Uterus (tissue), 4 donors: ENCODE measurements around the gene NAE1. TPM values are rescaled to one million over a fixed set of nuclear protein-coding genes. Genes with fewer than 3 reads are reported as not detected.

Source experiments
- DNase-seq, 2 donors: peaks; one replicate each; pipeline ENCODE4 v3.0.0-alpha.2; 2019 to 2020
- H3K27ac ChIP-seq, 2 donors: fragments of 200-600 bp; sonication (generic); 1 replicate in 1 of 2; 2 replicates in 1 of 2; pipeline ENCODE4 v1.5.1; 2016 to 2018
- H3K27me3 ChIP-seq, 2 donors: fragments of 200-600 bp; sonication (generic); one replicate each; pipeline ENCODE4 v1.5.1; 2018 to 2019; ENCODE audit warnings: control low read depth in 1 of 2
- H3K36me3 ChIP-seq, 2 donors: fragments of 200-600 bp; sonication (generic); one replicate each; pipeline ENCODE4 v1.5.1; 2019; ENCODE audit warnings: control low read depth in 1 of 2
- H3K4me1 ChIP-seq, 2 donors: fragments of 200-600 bp; sonication (generic); one replicate each; pipeline ENCODE4 v1.5.1; 2018 to 2019; ENCODE audit warnings: control low read depth in 1 of 2
- H3K4me3 ChIP-seq, 2 donors: fragments of 200-600 bp; sonication (generic); 1 replicate in 1 of 2; 2 replicates in 1 of 2; pipeline ENCODE4 v1.5.1; 2018 to 2019; ENCODE audit warnings: mild to moderate bottlenecking in 1 of 2
- H3K9me3 ChIP-seq, 2 donors: fragments of 200-600 bp; sonication (generic); one replicate each; pipeline ENCODE4 v1.5.1; 2019; ENCODE audit warnings: control low read depth in 1 of 2
- CTCF ChIP-seq, 4 experiments: fragments of 200-600 bp in 2 of 4; fragments of 450-650 bp in 2 of 4; sonication (generic) in 2 of 4; IDR thresholded peaks; one replicate each; pipeline ENCODE4 v1.5.1; 2016 to 2019; ENCODE audit warnings: antibody characterized with exemption in 4 of 4, mild to moderate bottlenecking in 2 of 4, moderate library complexity in 1 of 4
- POLR2A ChIP-seq, 2 donors: fragments of 450-650 bp; IDR thresholded peaks; one replicate each; pipeline ENCODE4 v1.6.1; 2016; ENCODE audit warnings: antibody characterized with exemption in 2 of 2, mild to moderate bottlenecking in 1 of 2, moderate library complexity in 1 of 2
- intact Hi-C: fragments of 100-400 bp; cut with DNase I; formaldehyde crosslinking; loops from one replicate; pipeline ENCODE4 v1.15.1; 2023; ENCODE audit warnings: low total_unique reads
- total RNA-seq, 4 donors: library from RNA; depleted of rRNA in 3 of 4; stranded (reverse); fragments of >200 nt in 3 of 4; gene quantifications; one replicate each; pipeline versions ENCODE4 v1.1.0 to v1.2.4, GENCODE V29; 2014 to 2023
- donor health status: DM: yes; HTN: yes; CAD: no.

Gene NAE1
- total RNA-seq, 4 donors from 2014 or later: 32.6 to 83.5 (median 59.8) TPM

GRCh38 chr16:66810391-66810790 is 20.4 kb downstream of the NAE1 start:
- no peaks in the 10 kb centered on the region for H3K9me3 ChIP-seq
- intact Hi-C loops: no loop called here
- no peaks in the 10 kb centered on the region for H3K4me1 ChIP-seq
- H3K4me3 ChIP-seq: no peak overlapping the region
- H3K27me3 ChIP-seq: no peaks in the 10 kb centered on the region
- no peaks in the 10 kb centered on the region for H3K36me3 ChIP-seq
- no peak for TF ChIP-seq CTCF (IDR thresholded peaks at IDR 0.05)
- no peak for TF ChIP-seq POLR2A (IDR thresholded peaks at IDR 0.05)
- H3K27ac ChIP-seq: no peak overlapping the region
- no peak for DNase-seq

DNA sequence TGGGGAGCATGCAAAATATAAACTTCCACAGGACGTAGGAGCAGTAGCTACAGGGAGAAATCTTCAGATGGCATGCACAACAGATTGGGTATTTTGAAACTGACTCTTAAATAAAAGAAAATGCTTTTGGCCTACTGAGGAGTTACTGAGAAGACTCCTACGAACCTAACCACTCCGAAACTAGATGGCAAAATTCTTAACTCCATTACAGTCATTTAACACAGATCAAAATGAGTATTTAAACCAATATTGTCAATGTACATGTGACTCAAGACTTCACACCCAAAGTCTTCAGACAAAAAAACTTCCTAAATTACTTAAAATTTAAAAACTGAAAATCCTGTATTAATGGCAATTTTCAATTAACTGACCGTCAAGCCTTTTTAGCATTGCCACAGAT is 21.0 kb downstream of the NAE1 start:
- Histone ChIP-seq H3K4me3 (no peak overlapping the region), H3K36me3 (no peaks in the 10 kb centered on the region), H3K27me3 (no peaks in the 10 kb centered on the region), H3K9me3 (no peaks in the 10 kb centered on the region), H3K4me1 (no peaks in the 10 kb centered on the region), H3K27ac (no peak overlapping the region)
- no peak for DNase-seq
- no peak for TF ChIP-seq POLR2A (IDR thresholded peaks at IDR 0.05)
- no peak for TF ChIP-seq CTCF (IDR thresholded peaks at IDR 0.05)
- intact Hi-C loops: no loop called here

DNA sequence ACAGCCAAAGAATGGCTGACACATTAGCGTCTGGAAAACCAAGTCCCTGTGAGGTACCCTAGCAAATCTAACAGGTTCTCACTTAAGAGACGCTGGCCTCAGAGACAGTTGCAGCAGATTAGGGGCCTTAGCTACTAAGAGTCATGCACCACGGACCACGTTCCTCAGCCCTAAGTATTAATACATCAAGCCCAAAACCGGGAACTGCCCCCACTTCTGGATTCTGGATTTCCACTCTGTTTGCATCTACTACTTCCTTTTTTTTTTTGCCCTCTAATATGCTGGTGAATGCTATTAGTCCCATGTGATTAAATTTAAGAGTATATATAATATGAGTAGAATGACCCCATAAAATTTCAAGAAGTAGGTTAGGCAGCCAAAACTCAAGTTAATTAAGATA is 28.6 kb downstream of the NAE1 start:
- DNase-seq: no peak
- Histone ChIP-seq H3K4me3 (no peak overlapping the region), H3K36me3 (no peaks in the 10 kb centered on the region), H3K27me3 (no peaks in the 10 kb centered on the region), H3K27ac (no peak overlapping the region), H3K4me1 (no peaks in the 10 kb centered on the region), H3K9me3 (no peaks in the 10 kb centered on the region)
- intact Hi-C loops: no loop called here
- TF ChIP-seq POLR2A (IDR thresholded peaks at IDR 0.05): no peak
- no peak for TF ChIP-seq CTCF (IDR thresholded peaks at IDR 0.05)

GRCh38 chr16:66801320-66802105 is 29.3 kb downstream of the NAE1 start, which contains the start of gene TERB1:
Gene TERB1 (minus strand): TSS chr16:66801584. CDS start chr16:66796798, 4,786 bp downstream.
- Histone ChIP-seq H3K4me3 (no peak within 1 kb of the TSS), H3K27ac (no peak within 1 kb of the TSS), H3K4me1 (no peaks in the 10 kb centered on the region), H3K27me3 (no peaks in the 10 kb centered on the region), H3K9me3 (no peaks in the 10 kb centered on the region), H3K36me3 (no peaks in the 10 kb centered on the region)
- no peak for DNase-seq
- intact Hi-C loops: no loop called here
- TF ChIP-seq CTCF (IDR thresholded peaks at IDR 0.05) (no peak), POLR2A (IDR thresholded peaks at IDR 0.05) (no peak)

GRCh38 chr16:66800856-66801255 is 29.9 kb downstream of the NAE1 start:
- TF ChIP-seq CTCF (IDR thresholded peaks at IDR 0.05) (no peak), POLR2A (IDR thresholded peaks at IDR 0.05) (no peak)

More at GRCh38 chr16:66800856-66801255, 29.9 kb downstream of the NAE1 start:
- no peaks in the 10 kb centered on the region for H3K4me1 ChIP-seq
- DNase-seq: no peak
- H3K27me3 ChIP-seq: no peaks in the 10 kb centered on the region
- H3K4me3 ChIP-seq: no peak overlapping the region
- intact Hi-C loops: no loop called here
- no peaks in the 10 kb centered on the region for H3K36me3 ChIP-seq
- H3K27ac ChIP-seq: no peak overlapping the region
- no peaks in the 10 kb centered on the region for H3K9me3 ChIP-seq
